NOMO-1 treated with DMSO at 0.1 percent for 48 hours (cell line): ENCODE measurements around the gene SHLD1.

ENCODE experiments used
- DNase-seq: peaks from one replicate; lab custom pipeline; 2025; ENCODE audit not compliant: unreplicated experiment; lab: John Stamatoyannopoulos, UW

The SHLD1 gene

DNA sequence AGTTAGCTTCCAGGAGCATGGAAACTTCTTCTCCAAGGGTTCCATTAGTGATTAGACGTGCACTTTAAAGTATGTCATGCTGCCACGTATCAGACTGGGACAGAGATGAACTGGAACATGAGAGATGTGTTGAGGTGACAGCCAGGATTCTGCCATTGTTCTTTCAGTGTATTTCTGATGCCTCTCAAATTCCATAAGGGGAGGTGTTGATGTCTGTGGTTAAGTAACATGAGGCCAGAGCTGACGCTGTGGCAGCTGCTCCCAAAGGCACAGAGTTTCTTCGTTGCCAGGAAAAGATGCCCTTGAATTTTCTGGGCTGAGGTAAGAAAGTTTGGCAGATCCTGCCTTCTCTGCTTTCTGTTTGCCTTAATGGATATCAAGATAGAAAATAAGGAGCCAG, 136.6 kb downstream of the SHLD1 start:
- no peak for DNase-seq

DNA sequence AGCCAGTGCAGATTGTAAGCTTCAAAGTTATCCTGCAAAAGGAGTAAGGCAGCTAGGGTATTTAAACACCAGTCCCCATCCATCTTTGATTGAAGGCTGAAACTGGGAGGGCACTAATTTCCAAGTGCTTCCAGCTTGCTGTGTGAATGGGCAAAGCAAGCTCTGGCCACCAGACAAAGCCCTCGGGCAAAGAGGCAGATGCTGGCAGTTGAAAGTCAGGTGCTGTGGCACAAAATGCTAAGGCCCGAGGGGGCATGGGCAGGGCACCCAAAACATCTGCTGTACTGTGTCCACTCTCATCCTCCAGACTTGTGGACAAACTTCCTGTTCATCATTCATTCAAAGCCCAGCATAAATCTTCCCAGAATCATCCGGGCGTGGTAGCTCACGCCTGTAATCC, 137.2 kb downstream of the SHLD1 start:
- DNase-seq, result no peak

DNA sequence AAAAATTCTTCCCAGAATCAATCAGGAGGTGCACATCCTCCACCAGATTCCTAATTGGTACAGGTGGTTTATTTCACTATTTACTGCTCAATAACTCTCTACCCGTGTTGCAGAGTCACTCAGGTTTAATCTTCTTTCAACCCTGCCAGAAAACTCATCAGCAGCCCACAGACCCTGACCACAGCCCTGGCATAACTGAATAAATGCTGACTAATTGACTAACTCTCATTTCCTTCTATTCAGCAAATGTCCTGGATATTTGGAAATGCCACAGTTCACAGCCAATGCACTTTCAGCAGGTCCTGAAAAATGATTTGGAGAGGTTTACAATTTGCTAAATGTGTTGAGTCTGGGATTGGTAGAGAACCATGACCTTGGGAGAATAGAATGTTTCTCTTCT, 137.8 kb downstream of the SHLD1 start:
- no peak for DNase-seq

DNA sequence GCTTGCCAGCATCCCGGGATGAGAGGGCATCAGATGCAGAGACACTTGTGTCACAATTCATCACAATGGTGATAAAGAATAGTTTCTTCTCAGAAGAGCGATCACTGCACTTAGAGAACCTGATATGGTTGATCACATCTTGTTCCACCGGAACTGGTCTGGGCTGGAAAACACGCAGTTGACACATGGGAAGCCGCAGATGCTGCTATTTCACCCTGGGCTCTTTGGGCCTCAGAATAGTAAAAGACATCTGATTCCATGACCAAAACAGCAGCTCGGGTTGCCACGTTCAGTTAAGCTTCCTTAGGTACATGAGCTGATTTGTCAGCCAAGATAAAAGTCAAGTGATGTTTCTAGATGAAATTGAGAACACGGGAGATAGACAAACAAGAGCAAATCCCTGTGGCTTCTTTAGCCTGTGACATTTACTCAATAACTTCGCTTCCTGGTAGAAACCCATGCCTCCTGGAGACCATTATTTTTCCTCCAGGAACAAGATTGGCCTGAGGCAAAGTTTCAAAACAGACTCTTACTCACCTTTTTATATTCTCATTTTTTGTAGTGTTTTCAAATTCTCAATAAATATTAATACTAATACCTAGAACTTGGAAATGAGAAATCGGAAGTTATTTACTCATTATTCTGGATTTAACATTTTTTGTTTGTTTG, 140.7 kb downstream of the SHLD1 start:
- DNase-seq, result no peak

DNA sequence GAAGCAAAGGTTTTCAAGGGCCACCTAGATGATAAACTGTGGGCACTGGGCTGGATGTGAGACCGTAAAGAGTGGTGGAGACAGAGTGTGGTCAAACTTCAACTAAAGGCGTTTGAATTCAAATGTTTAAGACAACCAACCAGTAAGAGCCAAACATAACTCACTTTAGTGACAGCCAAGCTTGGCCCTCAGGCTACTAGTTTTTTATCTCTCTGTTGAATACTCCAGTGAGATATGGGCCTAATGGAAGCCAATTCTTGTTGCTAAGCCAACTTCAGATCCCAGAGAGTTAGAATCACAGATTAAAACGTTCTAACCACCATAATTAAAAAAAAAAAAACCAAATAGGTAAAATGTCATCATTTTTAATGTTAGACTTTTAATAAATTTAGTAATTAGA, 142.9 kb downstream of the SHLD1 start:
- DNase-seq, result no peak

DNA sequence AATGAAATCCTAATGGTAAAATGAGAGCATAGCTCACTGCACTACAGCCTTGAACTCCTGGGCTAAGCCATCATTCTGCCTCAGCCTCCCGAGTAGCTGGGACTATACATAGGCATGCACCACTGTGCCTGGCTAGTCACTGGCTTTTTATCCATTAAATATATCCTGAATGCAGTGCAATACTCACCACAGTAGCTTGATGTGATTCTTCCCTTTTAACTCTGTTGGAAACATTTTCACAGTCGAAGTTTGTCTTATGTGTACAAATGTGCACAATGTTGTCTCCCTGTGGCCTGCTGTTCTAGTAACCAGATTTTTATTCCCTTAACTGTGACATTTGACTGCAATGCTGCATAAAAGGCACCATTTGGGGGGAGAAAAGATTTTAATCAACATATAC, 143.4 kb downstream of the SHLD1 start:
- no peak for DNase-seq

DNA sequence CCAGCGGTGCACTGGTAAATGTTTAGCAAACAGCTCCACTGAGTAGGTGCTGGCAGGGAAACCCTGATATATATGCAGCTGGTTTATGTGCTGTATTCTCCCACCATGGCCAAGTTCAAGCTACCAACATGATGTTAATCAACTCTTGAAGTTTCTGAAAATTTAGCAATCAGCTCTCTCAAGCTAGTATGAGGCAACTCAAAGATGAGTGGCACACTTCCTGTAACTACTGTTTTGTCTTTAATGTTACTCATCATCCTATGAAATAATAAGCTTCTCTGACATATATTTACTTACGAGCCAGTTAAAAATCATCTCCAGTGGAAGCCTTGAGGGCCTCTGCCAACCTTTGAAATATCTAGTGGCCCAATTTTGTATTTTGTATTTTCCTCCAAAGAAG, 145.4 kb downstream of the SHLD1 start:
- DNase-seq, result peak; percentile 73

DNA sequence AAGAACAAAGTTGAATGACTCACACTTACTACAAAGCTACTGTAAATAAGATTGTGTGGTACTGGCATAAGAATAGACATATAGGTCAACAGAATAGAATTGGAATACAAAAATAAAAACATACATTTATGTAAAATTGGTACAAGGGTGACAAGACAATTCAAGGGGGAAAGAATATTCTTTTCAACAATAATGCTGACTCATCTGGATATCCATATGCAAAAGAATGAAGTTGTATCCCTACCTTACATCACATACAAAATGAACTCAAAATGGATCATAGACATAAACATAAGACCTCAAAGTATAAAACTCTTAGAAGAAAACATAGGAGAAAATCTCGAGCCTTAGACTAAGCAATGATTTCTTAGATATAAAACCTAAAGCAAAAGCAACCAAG, 149.2 kb downstream of the SHLD1 start:
- no peak for DNase-seq

DNA sequence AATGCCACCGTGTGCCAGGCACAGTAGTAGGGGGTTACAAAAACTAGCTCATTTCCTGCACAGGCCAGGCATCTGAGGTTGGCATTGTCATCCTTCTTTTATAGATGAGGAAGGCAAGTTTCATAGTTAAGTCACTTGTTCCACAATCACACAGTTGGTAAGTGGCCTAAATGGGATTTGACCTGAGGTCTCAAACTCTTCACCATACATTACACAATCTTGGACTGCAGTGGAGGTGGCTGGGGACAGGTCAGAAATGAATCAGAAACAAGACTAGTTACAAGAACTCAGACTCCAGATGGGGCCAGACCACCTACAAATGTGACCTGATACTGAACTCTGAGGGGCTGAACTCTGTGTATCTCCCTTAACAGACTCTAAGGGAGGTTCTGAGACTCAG, 150.7 kb downstream of the SHLD1 start:
- DNase-seq, result no peak

DNA sequence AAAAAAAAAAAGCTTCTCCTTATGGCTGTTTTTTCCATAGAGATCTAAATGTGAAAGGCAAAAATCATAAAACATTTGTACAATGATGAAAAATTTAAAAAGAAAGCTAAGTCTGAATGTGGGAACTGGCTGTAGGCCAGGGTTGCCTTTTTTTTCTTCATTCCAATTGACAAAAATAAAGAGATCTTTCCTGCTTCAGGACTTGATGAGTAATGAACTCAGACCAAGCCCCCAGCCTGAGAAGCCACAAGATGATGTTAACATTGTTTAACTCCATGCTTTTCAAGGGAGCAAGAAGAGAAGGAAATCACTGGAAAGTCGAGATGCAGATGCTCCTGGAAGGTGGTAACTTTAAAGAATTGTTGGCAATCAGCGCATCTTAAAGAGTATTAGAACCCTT, 158.8 kb downstream of the SHLD1 start:
- DNase-seq, result no peak

DNA sequence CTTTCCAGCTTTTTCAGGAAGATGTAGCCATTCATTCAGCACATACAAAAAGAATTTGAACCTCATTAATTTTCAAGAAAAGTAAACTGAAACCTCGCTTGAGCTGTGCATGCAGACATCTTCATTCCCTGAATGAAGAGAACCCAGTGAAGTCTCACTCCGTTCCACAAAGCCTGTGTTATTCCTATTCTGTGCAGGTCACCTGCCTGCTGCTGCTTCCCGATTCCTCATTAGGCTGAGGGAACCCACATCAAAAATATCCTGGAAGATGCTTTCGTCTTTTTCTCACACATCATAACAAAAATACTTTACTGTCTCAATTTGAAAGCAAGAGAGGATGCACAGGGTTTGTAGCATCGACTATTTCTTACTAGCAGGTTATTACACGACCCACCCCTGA, 160.0 kb downstream of the SHLD1 start:
- DNase-seq, result no peak

DNA sequence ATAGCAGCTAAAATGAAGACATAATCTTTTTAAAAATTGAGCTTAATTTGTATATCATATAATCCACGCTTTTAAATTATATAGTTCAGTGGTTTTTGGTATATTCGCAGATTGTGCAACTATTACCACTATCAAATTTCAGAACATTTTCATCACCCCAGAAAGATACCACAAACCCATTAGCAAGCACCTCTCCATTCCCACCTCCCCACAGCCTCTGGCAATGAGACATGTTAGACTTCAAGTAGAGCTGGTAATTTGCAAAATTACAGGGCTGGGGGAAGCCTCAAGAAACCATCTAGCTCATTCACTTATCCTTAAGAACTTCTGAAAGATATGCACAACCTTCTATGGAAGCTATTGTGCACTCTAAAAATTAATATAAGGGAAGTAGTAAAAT, 163.0 kb downstream of the SHLD1 start:
- DNase-seq, result no peak
